HEK293 (cell line): ENCODE data around the gene VEPH1.

ENCODE experiments used
- CTCF ChIA-PET: fragments of 350-600 bp; formaldehyde crosslinking; extraction: SDS; loops from one replicate; lab custom pipeline; 2021; ENCODE audit warnings: antibody characterized with exemption; lab: Yijun Ruan, JAX
- POLR2A ChIA-PET: fragments of 300-600 bp; formaldehyde crosslinking; extraction: SDS; loops from one replicate; lab custom pipeline; 2020; ENCODE audit warnings: antibody characterized with exemption, inconsistent platforms; lab: Yijun Ruan, JAX
- H3K27ac ChIP-seq: fragments of 200-500 bp; sonication (Bioruptor generic); 2 replicates; pipeline ENCODE4 v1.5.1; 2014; ENCODE audit warnings: low read depth, low read length, control low read depth, inconsistent platforms; ENCODE audit errors: extremely low read depth
- H3K36me3 ChIP-seq, 2 experiments: fragments of 200-500 bp in 1 of 2; sonication (Bioruptor generic) in 1 of 2; 1 replicate in 1 of 2; 2 replicates in 1 of 2; pipeline ENCODE4 v1.5.1; 2014 to 2017; ENCODE audit warnings: inconsistent platforms in 2 of 2, low read length in 2 of 2; ENCODE audit not compliant: control insufficient read depth in 2 of 2, insufficient read depth in 1 of 2
- H3K4me1 ChIP-seq: fragments of 200-500 bp; sonication (Bioruptor generic); 2 replicates; pipeline ENCODE4 v1.5.1; 2014; ENCODE audit warnings: mild to moderate bottlenecking, low read length, inconsistent platforms; ENCODE audit not compliant: control insufficient read depth, insufficient read depth
- H3K4me3 ChIP-seq: 2 replicates; pipeline ENCODE4 v1.5.1; 2011; ENCODE audit warnings: low read depth, mild to moderate bottlenecking, control low read depth, low read length, moderate library complexity
- H3K9me3 ChIP-seq: fragments of 200-500 bp; sonication (Bioruptor generic); 2 replicates; pipeline ENCODE4 v1.5.1; 2014; ENCODE audit warnings: low read depth, low read length, inconsistent platforms; ENCODE audit not compliant: control insufficient read depth, insufficient read depth
- EGR2 ChIP-seq: fragments of 450-650 bp; formaldehyde crosslinking; IDR thresholded peaks from 2 replicates; pipeline ENCODE4 v1.5.1; 2016; ENCODE audit warnings: low read depth, missing biosample characterization, missing genetic modification characterization
- REPIN1 ChIP-seq: fragments of 450-650 bp; formaldehyde crosslinking; IDR thresholded peaks from 2 replicates; pipeline ENCODE4 v1.5.1; 2017; ENCODE audit warnings: missing biosample characterization, missing genetic modification characterization, low read depth
- WT1 ChIP-seq: fragments of 450-650 bp; formaldehyde crosslinking; IDR thresholded peaks from 2 replicates; pipeline ENCODE4 v1.5.1; 2016; ENCODE audit warnings: missing biosample characterization, missing genetic modification characterization
- ZBTB1 ChIP-seq: fragments of 450-650 bp; formaldehyde crosslinking; IDR thresholded peaks from 2 replicates; pipeline ENCODE4 v1.5.1; 2016; ENCODE audit warnings: missing biosample characterization, missing genetic modification characterization
- ZFP69B ChIP-seq: fragments of 450-650 bp; formaldehyde crosslinking; IDR thresholded peaks from 2 replicates; pipeline ENCODE4 v1.5.1; 2016; ENCODE audit warnings: missing biosample characterization, missing genetic modification characterization
- ZNF121 ChIP-seq: fragments of 450-650 bp; formaldehyde crosslinking; IDR thresholded peaks from 2 replicates; pipeline ENCODE4 v1.5.1; 2016; ENCODE audit warnings: missing biosample characterization, missing genetic modification characterization
- ZNF169 ChIP-seq: fragments of 450-650 bp; formaldehyde crosslinking; IDR thresholded peaks from 2 replicates; pipeline ENCODE4 v1.5.1; 2016; ENCODE audit warnings: missing biosample characterization, missing genetic modification characterization
- ZNF239 ChIP-seq: fragments of 450-650 bp; formaldehyde crosslinking; IDR thresholded peaks from 2 replicates; pipeline ENCODE4 v1.5.1; 2016; ENCODE audit warnings: missing biosample characterization, missing genetic modification characterization
- ZNF324 ChIP-seq: fragments of 450-650 bp; formaldehyde crosslinking; IDR thresholded peaks from 2 replicates; pipeline ENCODE4 v1.5.1; 2016; ENCODE audit warnings: missing biosample characterization, missing genetic modification characterization
- ZNF37A ChIP-seq: fragments of 450-650 bp; IDR thresholded peaks from 2 replicates; pipeline ENCODE4 v1.5.1; 2018; ENCODE audit warnings: missing biosample characterization, missing genetic modification characterization
- ZNF433 ChIP-seq: fragments of 450-650 bp; formaldehyde crosslinking; IDR thresholded peaks from 2 replicates; pipeline ENCODE4 v1.5.1; 2016; ENCODE audit warnings: missing biosample characterization, missing genetic modification characterization, low read depth
- ZNF548 ChIP-seq: fragments of 450-650 bp; formaldehyde crosslinking; IDR thresholded peaks from 2 replicates; pipeline ENCODE4 v1.5.1; 2016; ENCODE audit warnings: missing biosample characterization, missing genetic modification characterization
- ZNF555 ChIP-seq: fragments of 450-650 bp; formaldehyde crosslinking; conservative IDR thresholded peaks from 2 replicates; pipeline ENCODE4 v1.5.1; 2017; ENCODE audit warnings: missing biosample characterization, mild to moderate bottlenecking, missing genetic modification characterization, inconsistent platforms
- ZNF623 ChIP-seq: fragments of 450-650 bp; formaldehyde crosslinking; IDR thresholded peaks from 2 replicates; pipeline ENCODE4 v1.5.1; 2016; ENCODE audit warnings: missing biosample characterization, missing genetic modification characterization
- ZNF660 ChIP-seq: fragments of 450-650 bp; IDR thresholded peaks from 2 replicates; pipeline ENCODE4 v1.5.1; 2018; ENCODE audit warnings: missing biosample characterization, mild to moderate bottlenecking, missing genetic modification characterization
- ZNF791 ChIP-seq: fragments of 450-650 bp; formaldehyde crosslinking; IDR thresholded peaks from 2 replicates; pipeline ENCODE4 v1.5.1; 2016; ENCODE audit warnings: missing biosample characterization, missing genetic modification characterization
- ZNF792 ChIP-seq: fragments of 450-650 bp; formaldehyde crosslinking; IDR thresholded peaks from 2 replicates; pipeline ENCODE4 v1.5.1; 2016; ENCODE audit warnings: missing biosample characterization, missing genetic modification characterization
- ZSCAN23 ChIP-seq: fragments of 450-650 bp; formaldehyde crosslinking; IDR thresholded peaks from 2 replicates; pipeline ENCODE4 v1.5.1; 2016; ENCODE audit warnings: missing biosample characterization, missing genetic modification characterization
- TF ChIP-seq, protein P1 (sequence below): fragments of 450-650 bp; formaldehyde crosslinking; IDR thresholded peaks from 2 replicates; pipeline ENCODE4 v1.5.1; 2017; ENCODE audit warnings: missing biosample characterization, missing genetic modification characterization
- TF ChIP-seq, protein P2 (sequence below): fragments of 450-650 bp; formaldehyde crosslinking; IDR thresholded peaks from 2 replicates; pipeline ENCODE4 v1.5.1; 2016; ENCODE audit warnings: missing biosample characterization, missing genetic modification characterization, borderline replicate concordance
- TF ChIP-seq, protein P3 (sequence below): fragments of 450-650 bp; formaldehyde crosslinking; IDR thresholded peaks from 2 replicates; pipeline ENCODE4 v1.5.1; 2016; ENCODE audit warnings: missing biosample characterization, missing genetic modification characterization
- TF ChIP-seq, protein P4 (sequence below): fragments of 450-650 bp; formaldehyde crosslinking; IDR thresholded peaks from 2 replicates; pipeline ENCODE4 v1.5.1; 2016; ENCODE audit warnings: missing biosample characterization, missing genetic modification characterization
- TF ChIP-seq, protein P5 (sequence below): fragments of 450-650 bp; formaldehyde crosslinking; IDR thresholded peaks from 2 replicates; pipeline ENCODE4 v1.5.1; 2016; ENCODE audit warnings: missing biosample characterization, missing genetic modification characterization

Gene VEPH1

DNA sequence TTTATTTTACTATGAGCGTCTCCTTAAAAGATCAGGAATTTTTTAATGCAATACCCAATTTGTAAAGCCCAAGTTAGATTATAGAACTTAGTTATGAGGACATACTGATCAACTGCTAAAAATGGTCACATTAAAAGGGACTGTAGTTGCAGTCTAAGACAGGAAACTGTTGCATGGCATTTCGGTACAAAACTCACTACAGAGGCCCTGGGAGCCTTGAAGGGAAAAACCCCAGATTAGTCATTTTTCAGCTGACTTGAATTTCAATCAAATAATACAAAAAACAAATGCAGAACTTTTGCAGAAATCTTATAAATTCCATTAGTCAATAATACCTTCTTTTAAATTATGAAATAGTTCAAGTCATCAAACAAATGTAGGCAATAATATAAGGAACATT, 73.5 kb downstream of the VEPH1 start:
- POLR2A ChIA-PET, result no interaction called here

DNA sequence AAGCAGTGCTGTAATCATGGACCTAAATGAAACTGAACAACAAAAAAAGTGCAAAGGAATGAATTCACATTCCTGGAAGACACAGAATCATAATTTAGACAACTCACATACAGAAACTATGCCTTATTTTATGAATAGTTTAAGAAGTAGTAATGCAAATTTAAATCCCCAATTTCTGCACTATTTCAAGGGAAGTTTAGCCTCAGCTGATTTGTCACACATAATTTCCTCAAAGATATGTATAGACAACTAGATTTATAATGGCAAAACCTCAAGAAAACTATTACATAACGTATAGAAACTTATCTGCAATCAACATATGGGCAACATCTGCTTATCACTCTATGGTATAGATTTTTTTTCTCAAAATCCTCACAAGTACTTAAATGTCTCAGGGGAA, 74.4 kb downstream of the VEPH1 start:
- H3K9me3 ChIP-seq, result no peaks in the 10 kb centered on the region
- H3K4me1 ChIP-seq, result no peaks in the 10 kb centered on the region
- no peaks in the 10 kb centered on the region for H3K36me3 ChIP-seq
- no peak overlapping the region for H3K4me3 ChIP-seq
- no peak overlapping the region for H3K27ac ChIP-seq
- POLR2A ChIA-PET, result no interaction called here
- CTCF ChIA-PET, result no interaction called here
- TF ChIP-seq ZNF433 (tag by site-specific recombination), result no peak
- TF ChIP-seq ZNF791 (tag by site-specific recombination), result no peak
- TF ChIP-seq ZNF548 (tag by site-specific recombination), result no peak
- no peak for TF ChIP-seq ZNF555 (tag by site-specific recombination)
- TF ChIP-seq, protein P1, sequence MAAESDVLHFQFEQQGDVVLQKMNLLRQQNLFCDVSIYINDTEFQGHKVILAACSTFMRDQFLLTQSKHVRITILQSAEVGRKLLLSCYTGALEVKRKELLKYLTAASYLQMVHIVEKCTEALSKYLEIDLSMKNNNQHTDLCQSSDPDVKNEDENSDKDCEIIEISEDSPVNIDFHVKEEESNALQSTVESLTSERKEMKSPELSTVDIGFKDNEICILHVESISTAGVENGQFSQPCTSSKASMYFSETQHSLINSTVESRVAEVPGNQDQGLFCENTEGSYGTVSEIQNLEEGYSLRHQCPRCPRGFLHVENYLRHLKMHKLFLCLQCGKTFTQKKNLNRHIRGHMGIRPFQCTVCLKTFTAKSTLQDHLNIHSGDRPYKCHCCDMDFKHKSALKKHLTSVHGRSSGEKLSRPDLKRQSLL (tag by site-specific recombination), result no peak
- no peak for TF ChIP-seq EGR2 (tag by site-specific recombination)
- no peak for TF ChIP-seq WT1 (tag by site-specific recombination)
- TF ChIP-seq ZNF623, result no peak
- TF ChIP-seq, protein P2, sequence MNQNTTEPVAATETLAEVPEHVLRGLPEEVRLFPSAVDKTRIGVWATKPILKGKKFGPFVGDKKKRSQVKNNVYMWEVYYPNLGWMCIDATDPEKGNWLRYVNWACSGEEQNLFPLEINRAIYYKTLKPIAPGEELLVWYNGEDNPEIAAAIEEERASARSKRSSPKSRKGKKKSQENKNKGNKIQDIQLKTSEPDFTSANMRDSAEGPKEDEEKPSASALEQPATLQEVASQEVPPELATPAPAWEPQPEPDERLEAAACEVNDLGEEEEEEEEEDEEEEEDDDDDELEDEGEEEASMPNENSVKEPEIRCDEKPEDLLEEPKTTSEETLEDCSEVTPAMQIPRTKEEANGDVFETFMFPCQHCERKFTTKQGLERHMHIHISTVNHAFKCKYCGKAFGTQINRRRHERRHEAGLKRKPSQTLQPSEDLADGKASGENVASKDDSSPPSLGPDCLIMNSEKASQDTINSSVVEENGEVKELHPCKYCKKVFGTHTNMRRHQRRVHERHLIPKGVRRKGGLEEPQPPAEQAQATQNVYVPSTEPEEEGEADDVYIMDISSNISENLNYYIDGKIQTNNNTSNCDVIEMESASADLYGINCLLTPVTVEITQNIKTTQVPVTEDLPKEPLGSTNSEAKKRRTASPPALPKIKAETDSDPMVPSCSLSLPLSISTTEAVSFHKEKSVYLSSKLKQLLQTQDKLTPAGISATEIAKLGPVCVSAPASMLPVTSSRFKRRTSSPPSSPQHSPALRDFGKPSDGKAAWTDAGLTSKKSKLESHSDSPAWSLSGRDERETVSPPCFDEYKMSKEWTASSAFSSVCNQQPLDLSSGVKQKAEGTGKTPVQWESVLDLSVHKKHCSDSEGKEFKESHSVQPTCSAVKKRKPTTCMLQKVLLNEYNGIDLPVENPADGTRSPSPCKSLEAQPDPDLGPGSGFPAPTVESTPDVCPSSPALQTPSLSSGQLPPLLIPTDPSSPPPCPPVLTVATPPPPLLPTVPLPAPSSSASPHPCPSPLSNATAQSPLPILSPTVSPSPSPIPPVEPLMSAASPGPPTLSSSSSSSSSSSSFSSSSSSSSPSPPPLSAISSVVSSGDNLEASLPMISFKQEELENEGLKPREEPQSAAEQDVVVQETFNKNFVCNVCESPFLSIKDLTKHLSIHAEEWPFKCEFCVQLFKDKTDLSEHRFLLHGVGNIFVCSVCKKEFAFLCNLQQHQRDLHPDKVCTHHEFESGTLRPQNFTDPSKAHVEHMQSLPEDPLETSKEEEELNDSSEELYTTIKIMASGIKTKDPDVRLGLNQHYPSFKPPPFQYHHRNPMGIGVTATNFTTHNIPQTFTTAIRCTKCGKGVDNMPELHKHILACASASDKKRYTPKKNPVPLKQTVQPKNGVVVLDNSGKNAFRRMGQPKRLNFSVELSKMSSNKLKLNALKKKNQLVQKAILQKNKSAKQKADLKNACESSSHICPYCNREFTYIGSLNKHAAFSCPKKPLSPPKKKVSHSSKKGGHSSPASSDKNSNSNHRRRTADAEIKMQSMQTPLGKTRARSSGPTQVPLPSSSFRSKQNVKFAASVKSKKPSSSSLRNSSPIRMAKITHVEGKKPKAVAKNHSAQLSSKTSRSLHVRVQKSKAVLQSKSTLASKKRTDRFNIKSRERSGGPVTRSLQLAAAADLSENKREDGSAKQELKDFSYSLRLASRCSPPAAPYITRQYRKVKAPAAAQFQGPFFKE (tag by site-specific recombination), result no peak
- TF ChIP-seq REPIN1, result no peak
- no peak for TF ChIP-seq ZNF660 (tag by site-specific recombination)
- TF ChIP-seq ZSCAN23, result no peak
- TF ChIP-seq ZNF324 (tag by site-specific recombination), result no peak
- TF ChIP-seq ZBTB1, result no peak

More for the DNA sequence above, 73.5 kb downstream of the VEPH1 start:
- TF ChIP-seq ZNF792 (tag by site-specific recombination) (no peak), ZFP69B (tag by site-specific recombination) (no peak), ZNF121 (no peak), ZNF169 (tag by site-specific recombination) (no peak), ZNF239 (tag by site-specific recombination) (no peak), ZNF37A (tag by site-specific recombination) (no peak), ZNF324 (tag by site-specific recombination) (no peak)
- TF ChIP-seq, protein P3, sequence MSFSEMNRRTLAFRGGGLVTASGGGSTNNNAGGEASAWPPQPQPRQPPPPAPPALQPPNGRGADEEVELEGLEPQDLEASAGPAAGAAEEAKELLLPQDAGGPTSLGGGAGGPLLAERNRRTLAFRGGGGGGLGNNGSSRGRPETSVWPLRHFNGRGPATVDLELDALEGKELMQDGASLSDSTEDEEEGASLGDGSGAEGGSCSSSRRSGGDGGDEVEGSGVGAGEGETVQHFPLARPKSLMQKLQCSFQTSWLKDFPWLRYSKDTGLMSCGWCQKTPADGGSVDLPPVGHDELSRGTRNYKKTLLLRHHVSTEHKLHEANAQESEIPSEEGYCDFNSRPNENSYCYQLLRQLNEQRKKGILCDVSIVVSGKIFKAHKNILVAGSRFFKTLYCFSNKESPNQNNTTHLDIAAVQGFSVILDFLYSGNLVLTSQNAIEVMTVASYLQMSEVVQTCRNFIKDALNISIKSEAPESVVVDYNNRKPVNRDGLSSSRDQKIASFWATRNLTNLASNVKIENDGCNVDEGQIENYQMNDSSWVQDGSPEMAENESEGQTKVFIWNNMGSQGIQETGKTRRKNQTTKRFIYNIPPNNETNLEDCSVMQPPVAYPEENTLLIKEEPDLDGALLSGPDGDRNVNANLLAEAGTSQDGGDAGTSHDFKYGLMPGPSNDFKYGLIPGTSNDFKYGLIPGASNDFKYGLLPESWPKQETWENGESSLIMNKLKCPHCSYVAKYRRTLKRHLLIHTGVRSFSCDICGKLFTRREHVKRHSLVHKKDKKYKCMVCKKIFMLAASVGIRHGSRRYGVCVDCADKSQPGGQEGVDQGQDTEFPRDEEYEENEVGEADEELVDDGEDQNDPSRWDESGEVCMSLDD, result no peak
- TF ChIP-seq, protein P4, sequence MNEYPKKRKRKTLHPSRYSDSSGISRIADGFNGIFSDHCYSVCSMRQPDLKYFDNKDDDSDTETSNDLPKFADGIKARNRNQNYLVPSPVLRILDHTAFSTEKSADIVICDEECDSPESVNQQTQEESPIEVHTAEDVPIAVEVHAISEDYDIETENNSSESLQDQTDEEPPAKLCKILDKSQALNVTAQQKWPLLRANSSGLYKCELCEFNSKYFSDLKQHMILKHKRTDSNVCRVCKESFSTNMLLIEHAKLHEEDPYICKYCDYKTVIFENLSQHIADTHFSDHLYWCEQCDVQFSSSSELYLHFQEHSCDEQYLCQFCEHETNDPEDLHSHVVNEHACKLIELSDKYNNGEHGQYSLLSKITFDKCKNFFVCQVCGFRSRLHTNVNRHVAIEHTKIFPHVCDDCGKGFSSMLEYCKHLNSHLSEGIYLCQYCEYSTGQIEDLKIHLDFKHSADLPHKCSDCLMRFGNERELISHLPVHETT (tag by site-specific recombination), result no peak
- TF ChIP-seq, protein P5, sequence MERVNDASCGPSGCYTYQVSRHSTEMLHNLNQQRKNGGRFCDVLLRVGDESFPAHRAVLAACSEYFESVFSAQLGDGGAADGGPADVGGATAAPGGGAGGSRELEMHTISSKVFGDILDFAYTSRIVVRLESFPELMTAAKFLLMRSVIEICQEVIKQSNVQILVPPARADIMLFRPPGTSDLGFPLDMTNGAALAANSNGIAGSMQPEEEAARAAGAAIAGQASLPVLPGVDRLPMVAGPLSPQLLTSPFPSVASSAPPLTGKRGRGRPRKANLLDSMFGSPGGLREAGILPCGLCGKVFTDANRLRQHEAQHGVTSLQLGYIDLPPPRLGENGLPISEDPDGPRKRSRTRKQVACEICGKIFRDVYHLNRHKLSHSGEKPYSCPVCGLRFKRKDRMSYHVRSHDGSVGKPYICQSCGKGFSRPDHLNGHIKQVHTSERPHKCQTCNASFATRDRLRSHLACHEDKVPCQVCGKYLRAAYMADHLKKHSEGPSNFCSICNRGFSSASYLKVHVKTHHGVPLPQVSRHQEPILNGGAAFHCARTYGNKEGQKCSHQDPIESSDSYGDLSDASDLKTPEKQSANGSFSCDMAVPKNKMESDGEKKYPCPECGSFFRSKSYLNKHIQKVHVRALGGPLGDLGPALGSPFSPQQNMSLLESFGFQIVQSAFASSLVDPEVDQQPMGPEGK, result no peak
- H3K4me1 ChIP-seq, result no peaks in the 10 kb centered on the region
- CTCF ChIA-PET, result no interaction called here
- no peak overlapping the region for H3K27ac ChIP-seq
- no peaks in the 10 kb centered on the region for H3K9me3 ChIP-seq
- H3K36me3 ChIP-seq, result no peaks in the 10 kb centered on the region
- H3K4me3 ChIP-seq, result no peak overlapping the region
